ENCODE data around the gene CCBE1. TPM values are rescaled to one million over a fixed set of nuclear protein-coding genes. Genes with fewer than 3 reads are reported as not detected.

The CCBE1 gene
- total and polyA plus RNA-seq, 10 donors, result 0.06 to 0.93 (median 0.23) TPM

GRCh38 chr18:59605633-59606192 lies 91.5 kb downstream of the CCBE1 start:
- no peak overlapping the region for H3K27ac ChIP-seq
- H3K36me3 ChIP-seq, result no peaks in the 10 kb centered on the region
- no peaks in the 10 kb centered on the region for H3K27me3 ChIP-seq (replicated peaks in 1 of 7)
- DNase-seq, result no peak
- intact Hi-C loops (cut with DNase I; ENCODE audit: low total_unique reads), result no loop called here
- no peaks in the 10 kb centered on the region for H3K9me3 ChIP-seq
- H3K4me3 ChIP-seq, result no peak overlapping the region
- TF ChIP-seq POLR2AphosphoS5 (IDR thresholded peaks at IDR 0.05) (no peak), CTCF (IDR thresholded peaks at IDR 0.05 in 8 of 11, conservative IDR thresholded peaks at IDR 0.05 in 3 of 11) (no peak), POLR2A (IDR thresholded peaks at IDR 0.05) (no peak)
- WGBS, 5 donors, result 68 to 89% (median 79%) methylated on average over 13 of the region's 13 CpGs
- no peaks in the 10 kb centered on the region for H3K4me1 ChIP-seq

GRCh38 chr18:59604877-59605276 lies 92.3 kb downstream of the CCBE1 start:
- Histone ChIP-seq H3K4me1 (no peaks in the 10 kb centered on the region), H3K4me3 (no peak overlapping the region)

GRCh38 chr18:59597049-59597448 lies 100.2 kb downstream of the CCBE1 start:
- H3K4me1 ChIP-seq, result no peaks in the 10 kb centered on the region
- TF ChIP-seq POLR2A (IDR thresholded peaks at IDR 0.05) (no peak), POLR2AphosphoS5 (IDR thresholded peaks at IDR 0.05) (no peak), CTCF (IDR thresholded peaks at IDR 0.05 in 8 of 11, conservative IDR thresholded peaks at IDR 0.05 in 3 of 11) (no peak)
- WGBS, 5 donors, result 78 to 87% (median 80%) methylated on average over 3 of the region's 3 CpGs
- H3K9me3 ChIP-seq, result no peaks in the 10 kb centered on the region
- intact Hi-C loops (cut with DNase I; ENCODE audit: low total_unique reads), result no loop called here
- no peaks in the 10 kb centered on the region for H3K27me3 ChIP-seq (replicated peaks in 1 of 7)
- no peak overlapping the region for H3K27ac ChIP-seq
- H3K4me3 ChIP-seq, result no peak overlapping the region
- H3K36me3 ChIP-seq, result no peaks in the 10 kb centered on the region
- DNase-seq, result no peak

More at GRCh38 chr18:59604877-59605276, 92.3 kb downstream of the CCBE1 start:
- intact Hi-C loops (cut with DNase I; ENCODE audit: low total_unique reads), result no loop called here
- Histone ChIP-seq H3K36me3 (no peaks in the 10 kb centered on the region), H3K9me3 (no peaks in the 10 kb centered on the region), H3K27me3 (replicated peaks in 1 of 7) (no peaks in the 10 kb centered on the region), H3K27ac (no peak overlapping the region)
- no peak for DNase-seq
- 84 to 100% (median 91%) methylated on average over 3 of the region's 3 CpGs for WGBS, 5 donors
- TF ChIP-seq POLR2AphosphoS5 (IDR thresholded peaks at IDR 0.05) (no peak), CTCF (IDR thresholded peaks at IDR 0.05 in 8 of 11, conservative IDR thresholded peaks at IDR 0.05 in 3 of 11) (no peak), POLR2A (IDR thresholded peaks at IDR 0.05) (no peak)

GRCh38 chr18:59593291-59593717 lies 103.9 kb downstream of the CCBE1 start:
- intact Hi-C loops (cut with DNase I; ENCODE audit: low total_unique reads), result no loop called here
- no peaks in the 10 kb centered on the region for H3K27me3 ChIP-seq (replicated peaks in 1 of 7)
- H3K9me3 ChIP-seq, result no peaks in the 10 kb centered on the region
- H3K27ac ChIP-seq, result no peak overlapping the region
- H3K4me3 ChIP-seq, result no peak overlapping the region
- no peak for DNase-seq
- no peaks in the 10 kb centered on the region for H3K4me1 ChIP-seq
- TF ChIP-seq CTCF (IDR thresholded peaks at IDR 0.05 in 8 of 11, conservative IDR thresholded peaks at IDR 0.05 in 3 of 11) (no peak), POLR2A (IDR thresholded peaks at IDR 0.05) (no peak), POLR2AphosphoS5 (IDR thresholded peaks at IDR 0.05) (no peak)
- H3K36me3 ChIP-seq, result no peaks in the 10 kb centered on the region
